Measurements from ENCODE around the gene LECT2.

Gene LECT2

GRCh38 chr5:135901633-135902032 is 53.1 kb downstream of the LECT2 start:
- DNase-seq (no peak), ATAC-seq (replicated peaks) (no peak)
- Mint-ChIP-seq H3K9me3 (no peaks in the 10 kb centered on the region), H3K27me3 (peaks cover 61 to 73% of the 10 kb centered on the region in 2 donors), H3K4me3 (no peak overlapping the region), H3K36me3 (ENCODE audit: insufficient read depth) (no peaks in the 10 kb centered on the region), H3K4me1 (ENCODE audit: low read depth in 2 of 2) (no peaks in the 10 kb centered on the region), H3K27ac (no peak overlapping the region)

- no peak for DNase-seq
- H3K4me3 Mint-ChIP-seq: no peak overlapping the region
- no peak for ATAC-seq (replicated peaks)
- H3K27ac Mint-ChIP-seq: no peak overlapping the region
- peaks cover 66 to 86% of the 10 kb centered on the region in 2 donors for H3K27me3 Mint-ChIP-seq
- H3K9me3 Mint-ChIP-seq: no peaks in the 10 kb centered on the region
- no peaks in the 10 kb centered on the region for H3K36me3 Mint-ChIP-seq (ENCODE audit: insufficient read depth)
- no peaks in the 10 kb centered on the region for H3K4me1 Mint-ChIP-seq (ENCODE audit: low read depth in 2 of 2)
These were observed 54.5 kb downstream of the LECT2 start for GRCh38 chr5:135900276-135900675.

- Mint-ChIP-seq H3K27me3 (peaks cover 60 to 83% of the 10 kb centered on the region in 2 donors), H3K27ac (no peak overlapping the region), H3K4me3 (no peak overlapping the region), H3K9me3 (no peaks in the 10 kb centered on the region), H3K4me1 (ENCODE audit: low read depth in 2 of 2) (no peaks in the 10 kb centered on the region), H3K36me3 (ENCODE audit: insufficient read depth) (no peaks in the 10 kb centered on the region)
- ATAC-seq (replicated peaks) (no peak), DNase-seq (no peak)
These were observed 56.1 kb downstream of the LECT2 start for GRCh38 chr5:135898651-135899050.

Measured in effector memory CD8-positive, alpha-beta T cell (primary cell).